Activated CD4-positive, alpha-beta memory T cell treated with anti-CD3 and anti-CD28 coated beads for 36 hours (primary cell): Measurements from ENCODE around the gene VWF. TPM values are rescaled to one million over a fixed set of nuclear protein-coding genes. Genes with fewer than 3 reads are reported as not detected.

Experiments
- CTCF ChIA-PET: fragments of 350-600 bp; sonication (Branson Sonifier 250); formaldehyde crosslinking; loops from one replicate; lab custom pipeline; 2021; ENCODE audit warnings: antibody characterized with exemption, inconsistent platforms; lab: Charles Lee
- POLR2A ChIA-PET: fragments of 350-600 bp; sonication (Branson Sonifier 250); formaldehyde crosslinking; loops from one replicate; lab custom pipeline; 2021; ENCODE audit warnings: antibody characterized with exemption; lab: Charles Lee
- DNase-seq: peaks from one replicate; pipeline ENCODE4 v3.0.0-alpha.2; 2020
- H3K27ac Mint-ChIP-seq: one replicate; pipeline ENCODE4 v1.8.0; 2021; ENCODE audit warnings: mixed read lengths
- H3K27me3 Mint-ChIP-seq: one replicate; pipeline ENCODE4 v1.8.0; 2021; ENCODE audit warnings: mixed read lengths
- H3K36me3 Mint-ChIP-seq: one replicate; pipeline ENCODE4 v1.8.0; 2021; ENCODE audit warnings: mixed read lengths
- H3K4me1 Mint-ChIP-seq: one replicate; pipeline ENCODE4 v1.8.0; 2021; ENCODE audit warnings: low read depth, mixed read lengths
- H3K4me3 Mint-ChIP-seq: one replicate; pipeline ENCODE4 v1.8.0; 2021; ENCODE audit warnings: mild to moderate bottlenecking, mixed read lengths
- H3K9me3 Mint-ChIP-seq: one replicate; pipeline ENCODE4 v1.8.0; 2021; ENCODE audit warnings: mixed read lengths
- intact Hi-C: fragments of 100-400 bp; cut with micrococcal nuclease; formaldehyde crosslinking; loops from one replicate; pipeline ENCODE4 v1.15.1; 2023
- total RNA-seq, 2 experiments: library from RNA; stranded (reverse); gene quantifications; one replicate each; pipeline ENCODE4 v1.2.3, GENCODE V29; 2021

VWF gene
- total RNA-seq, 2 experiments from 2014 or later: not detected

DNA sequence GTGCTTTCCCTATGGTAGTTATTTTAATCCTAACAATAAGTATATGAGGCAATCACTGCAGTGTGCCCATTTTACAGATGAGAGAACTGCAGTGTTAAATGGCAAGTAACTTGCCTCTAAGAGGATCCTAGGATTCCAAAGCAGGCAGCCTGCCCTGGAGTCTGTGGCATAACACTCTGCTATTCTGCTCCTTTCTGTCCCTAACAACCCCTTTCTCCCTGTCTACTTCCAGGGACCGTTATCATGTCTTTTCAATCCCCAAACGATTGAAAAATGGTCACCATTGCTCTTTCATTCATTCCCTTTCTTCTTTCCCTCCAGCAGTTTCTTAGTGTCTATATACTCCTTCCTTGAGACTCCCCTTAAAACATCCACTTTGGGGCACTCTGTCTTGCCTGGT is 178.1 kb downstream of the VWF start:
- Mint-ChIP-seq H3K27me3 (peaks cover 59% of the 10 kb centered on the region), H3K4me1 (peaks cover 2% of the 10 kb centered on the region), H3K36me3 (no peaks in the 10 kb centered on the region), H3K9me3 (no peaks in the 10 kb centered on the region), H3K4me3 (no peak overlapping the region), H3K27ac (no peak overlapping the region)
- POLR2A ChIA-PET: no interaction called here
- no peak for DNase-seq
- CTCF ChIA-PET: no interaction called here
- intact Hi-C loops: no loop called here

- DNase-seq: no peak
- ChIA-PET CTCF (no interaction called here), POLR2A (no interaction called here)
- Mint-ChIP-seq H3K4me3 (no peak within 1 kb of the TSS), H3K27ac (no peak within 1 kb of the TSS), H3K9me3 (no peaks in the 10 kb centered on the region), H3K4me1 (peaks cover 2% of the 10 kb centered on the region), H3K36me3 (no peaks in the 10 kb centered on the region), H3K27me3 (peaks cover 54% of the 10 kb centered on the region)
- intact Hi-C loops: no loop called here
Measured at GRCh38 chr12:5945071-5946008, 179.1 kb downstream of the VWF start, which contains the start of gene ANO2. TSS of gene ANO2 (minus strand) at chr12:5945259. CDS start at chr12:5945217, 42 bp downstream.

- no peak overlapping the region for H3K27ac Mint-ChIP-seq
- intact Hi-C loops: no loop called here
- H3K4me3 Mint-ChIP-seq: no peak overlapping the region
- peaks cover 57% of the 10 kb centered on the region for H3K27me3 Mint-ChIP-seq
- POLR2A ChIA-PET: no interaction called here
- no peaks in the 10 kb centered on the region for H3K9me3 Mint-ChIP-seq
- H3K36me3 Mint-ChIP-seq: no peaks in the 10 kb centered on the region
- H3K4me1 Mint-ChIP-seq: peaks cover 2% of the 10 kb centered on the region
- no peak for DNase-seq
- CTCF ChIA-PET: no interaction called here
Measured at GRCh38 chr12:5944688-5945070, 179.8 kb downstream of the VWF start.

DNA sequence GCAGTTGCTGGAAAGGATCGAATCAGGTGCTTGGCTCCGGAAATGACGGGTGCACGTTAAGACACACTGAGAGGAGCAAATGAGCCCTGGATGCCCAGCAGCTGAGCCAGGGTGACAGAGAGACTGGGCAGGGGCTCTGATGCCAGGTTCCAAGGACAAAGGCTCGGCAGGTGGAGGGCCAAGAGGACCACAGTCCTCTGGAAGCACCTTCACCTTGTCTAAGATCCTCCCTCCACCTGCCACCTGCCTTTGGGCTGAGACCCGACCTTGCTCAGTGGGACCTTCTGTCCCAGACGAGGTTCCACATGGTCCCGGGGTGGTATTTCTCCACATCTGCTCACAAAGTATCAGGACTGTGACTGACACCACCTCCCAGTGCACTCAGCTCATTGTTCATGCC is 180.4 kb downstream of the VWF start:
- Mint-ChIP-seq H3K27ac (no peak overlapping the region), H3K4me1 (peaks cover 2% of the 10 kb centered on the region), H3K9me3 (no peaks in the 10 kb centered on the region), H3K4me3 (no peak overlapping the region), H3K36me3 (no peaks in the 10 kb centered on the region), H3K27me3 (peaks cover 61% of the 10 kb centered on the region)
- no peak for DNase-seq
- ChIA-PET CTCF (no interaction called here), POLR2A (no interaction called here)
- intact Hi-C loops: no loop called here

GRCh38 chr12:5941907-5942306 is 182.6 kb downstream of the VWF start:
- H3K36me3 Mint-ChIP-seq: no peaks in the 10 kb centered on the region
- intact Hi-C loops: no loop called here

DNA sequence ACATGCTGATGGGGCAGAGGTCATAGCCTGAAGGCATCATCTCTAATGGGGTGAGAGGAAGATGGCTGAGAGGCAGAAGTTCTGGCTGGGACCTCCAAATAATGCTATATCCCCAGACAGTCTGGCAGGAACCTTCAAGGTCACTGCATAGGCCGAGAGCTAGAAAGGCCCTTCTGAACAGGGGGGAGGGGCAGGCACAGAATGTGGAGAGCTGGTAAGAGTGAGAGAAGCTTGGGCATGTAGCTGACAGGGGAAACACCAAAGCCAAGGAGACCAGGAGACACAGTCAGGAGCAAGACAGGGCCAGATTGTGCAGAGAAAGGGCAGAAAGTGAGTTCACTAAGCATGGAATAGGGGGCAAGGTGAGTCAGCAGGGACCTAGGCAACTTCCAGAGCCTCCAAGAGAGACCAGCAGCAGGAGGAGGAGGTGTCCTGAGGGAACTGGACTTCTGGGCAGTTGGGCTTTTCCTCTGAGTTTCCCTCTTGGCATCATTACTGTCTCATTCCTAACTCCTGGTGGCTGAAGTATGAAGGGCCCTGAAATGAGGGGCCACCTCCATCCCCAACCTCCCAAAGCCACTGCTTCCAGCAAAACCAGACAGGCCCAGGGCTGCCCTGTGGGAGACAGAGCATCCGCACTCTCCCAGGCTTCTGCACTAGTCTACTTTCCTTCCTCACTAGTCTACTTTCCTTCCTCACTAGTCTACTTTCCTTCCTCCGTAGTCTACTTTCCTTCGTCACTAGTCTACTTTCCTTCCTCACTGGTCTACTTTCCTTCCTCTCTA is 196.5 kb downstream of the VWF start:
- Mint-ChIP-seq H3K27me3 (peaks cover 8% of the 10 kb centered on the region), H3K36me3 (no peaks in the 10 kb centered on the region), H3K4me1 (no peaks in the 10 kb centered on the region), H3K27ac (no peak overlapping the region), H3K9me3 (peaks cover 3% of the 10 kb centered on the region), H3K4me3 (no peak overlapping the region)
- intact Hi-C loops: no loop called here
- ChIA-PET CTCF (no interaction called here), POLR2A (no interaction called here)
- no peak for DNase-seq

More at GRCh38 chr12:5941907-5942306, 182.6 kb downstream of the VWF start:
- POLR2A ChIA-PET: no interaction called here
- Mint-ChIP-seq H3K27ac (no peak overlapping the region), H3K9me3 (no peaks in the 10 kb centered on the region), H3K27me3 (peaks cover 56% of the 10 kb centered on the region), H3K4me1 (peaks cover 2% of the 10 kb centered on the region), H3K4me3 (no peak overlapping the region)
- CTCF ChIA-PET: no interaction called here
- no peak for DNase-seq

DNA sequence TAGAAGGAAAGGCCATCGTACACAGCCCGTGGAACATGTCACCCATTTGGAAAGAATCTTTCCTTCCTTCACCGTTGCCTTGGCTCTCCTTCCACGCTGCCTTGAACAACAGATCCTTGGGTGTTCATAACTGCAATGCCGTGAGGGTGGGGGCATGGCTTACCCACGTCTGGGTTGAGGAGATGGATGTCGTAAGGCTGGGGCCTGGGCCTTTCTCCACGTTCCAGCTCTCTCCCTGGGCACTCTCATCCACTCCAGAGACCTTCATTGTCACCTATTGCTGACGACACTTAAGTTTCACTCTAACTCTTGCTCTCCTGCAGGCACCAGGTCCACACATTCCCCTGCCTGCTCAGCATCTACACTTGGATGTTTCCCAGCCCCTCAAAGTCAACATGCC is 198.8 kb downstream of the VWF start:
- DNase-seq: no peak
- H3K36me3 Mint-ChIP-seq: no peaks in the 10 kb centered on the region
- H3K4me1 Mint-ChIP-seq: no peaks in the 10 kb centered on the region
- H3K9me3 Mint-ChIP-seq: peaks cover 3% of the 10 kb centered on the region
- intact Hi-C loops: no loop called here
- H3K27ac Mint-ChIP-seq: no peak overlapping the region
- POLR2A ChIA-PET: no interaction called here
- H3K27me3 Mint-ChIP-seq: peaks cover 4% of the 10 kb centered on the region
- CTCF ChIA-PET: no interaction called here
- H3K4me3 Mint-ChIP-seq: no peak overlapping the region

- POLR2A ChIA-PET: no interaction called here
- DNase-seq: no peak
- Mint-ChIP-seq H3K9me3 (no peaks in the 10 kb centered on the region), H3K4me1 (no peaks in the 10 kb centered on the region), H3K36me3 (no peaks in the 10 kb centered on the region), H3K27ac (no peak overlapping the region), H3K4me3 (no peak overlapping the region), H3K27me3 (peaks cover 8% of the 10 kb centered on the region)
- CTCF ChIA-PET: no interaction called here
- intact Hi-C loops: no loop called here
Measured at GRCh38 chr12:5924342-5924741, 200.1 kb downstream of the VWF start.

DNA sequence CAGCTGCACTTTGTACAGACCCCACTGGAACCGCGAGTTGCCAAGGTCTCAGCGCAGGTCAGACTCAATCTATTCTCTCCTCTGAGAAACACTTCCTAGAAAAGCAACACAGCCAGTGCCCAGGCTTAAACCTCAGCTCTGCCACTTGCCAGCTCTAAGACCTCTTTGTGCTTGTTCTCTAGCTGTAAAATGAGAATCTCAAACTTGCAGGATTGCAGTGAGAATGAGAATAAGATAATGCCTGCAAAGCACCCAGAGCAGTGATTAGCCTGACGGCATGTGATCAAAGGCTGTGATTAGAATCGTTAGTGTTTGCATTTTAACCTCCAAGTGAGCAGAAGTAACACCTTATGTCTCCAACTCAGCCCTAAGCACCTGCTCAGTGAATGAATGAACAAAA is 200.7 kb downstream of the VWF start:
- H3K27me3 Mint-ChIP-seq: peaks cover 8% of the 10 kb centered on the region
- H3K9me3 Mint-ChIP-seq: no peaks in the 10 kb centered on the region
- DNase-seq: no peak
- CTCF ChIA-PET: no interaction called here
- H3K4me3 Mint-ChIP-seq: no peak overlapping the region
- intact Hi-C loops: no loop called here
- POLR2A ChIA-PET: no interaction called here
- no peaks in the 10 kb centered on the region for H3K36me3 Mint-ChIP-seq
- H3K4me1 Mint-ChIP-seq: no peaks in the 10 kb centered on the region
- H3K27ac Mint-ChIP-seq: no peak overlapping the region

DNA sequence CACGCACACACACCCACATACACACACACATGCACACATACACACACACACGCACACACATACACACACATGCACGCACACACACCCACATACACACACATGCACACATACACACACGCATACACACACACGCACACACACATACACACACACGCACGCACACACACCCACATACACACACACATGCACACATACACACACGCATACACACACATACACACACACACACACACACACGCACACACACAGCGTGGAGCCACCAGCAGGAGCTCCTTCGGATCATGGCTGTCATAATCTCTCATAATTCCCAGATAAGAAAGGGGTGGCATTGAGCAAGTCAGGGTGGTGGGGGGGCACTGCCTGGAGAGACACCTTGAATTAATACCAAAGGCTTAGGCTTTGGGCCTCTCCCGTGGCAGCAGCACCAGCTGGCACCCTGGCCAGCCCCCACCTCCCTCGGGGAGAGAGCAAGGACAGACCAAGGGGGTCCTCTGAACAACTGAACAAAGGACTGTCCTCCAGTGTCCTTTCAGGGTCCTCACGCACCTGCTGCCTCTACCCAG is 201.3 kb downstream of the VWF start:
- Mint-ChIP-seq H3K4me1 (no peaks in the 10 kb centered on the region), H3K27me3 (peaks cover 8% of the 10 kb centered on the region), H3K9me3 (no peaks in the 10 kb centered on the region), H3K36me3 (no peaks in the 10 kb centered on the region), H3K4me3 (no peak overlapping the region), H3K27ac (no peak overlapping the region)
- intact Hi-C loops: no loop called here
- CTCF ChIA-PET: no interaction called here
- POLR2A ChIA-PET: no interaction called here
- DNase-seq: no peak

- no peaks in the 10 kb centered on the region for H3K4me1 Mint-ChIP-seq
- no peak for DNase-seq
- intact Hi-C loops: no loop called here
- ChIA-PET CTCF (no interaction called here), POLR2A (no interaction called here)
- H3K4me3 Mint-ChIP-seq: no peak overlapping the region
- no peaks in the 10 kb centered on the region for H3K9me3 Mint-ChIP-seq
- H3K27me3 Mint-ChIP-seq: peaks cover 8% of the 10 kb centered on the region
- no peak overlapping the region for H3K27ac Mint-ChIP-seq
- no peaks in the 10 kb centered on the region for H3K36me3 Mint-ChIP-seq
Measured at GRCh38 chr12:5921966-5922899, 202.2 kb downstream of the VWF start.
